ENCODE results near the gene CASKIN2.
"Not testable (repeated sequence)": the region's sequence is repeated elsewhere in the genome, so short reads cannot be mapped to it uniquely, and the experiment has no call there.

The CASKIN2 gene

DNA sequence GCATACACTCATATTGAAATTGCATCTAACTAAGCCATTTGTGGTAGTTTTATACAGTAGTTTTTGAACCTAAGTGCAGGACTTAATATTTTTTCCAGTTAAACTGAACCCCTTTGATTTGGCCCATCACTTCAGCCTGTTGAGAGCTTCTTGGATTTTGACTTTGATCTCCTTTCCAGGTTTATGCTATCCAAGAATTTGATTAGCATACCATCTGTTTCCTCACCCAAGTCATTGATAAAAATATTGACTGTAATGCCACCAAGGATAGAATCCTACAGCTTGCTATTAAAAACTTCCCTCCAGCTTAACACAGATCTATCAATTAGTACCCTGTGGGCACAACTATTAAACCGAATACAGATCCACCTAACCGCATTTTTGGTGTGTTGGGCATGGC is 51.7 kb downstream of the CASKIN2 start:
- DNase-seq = no peak

DNA sequence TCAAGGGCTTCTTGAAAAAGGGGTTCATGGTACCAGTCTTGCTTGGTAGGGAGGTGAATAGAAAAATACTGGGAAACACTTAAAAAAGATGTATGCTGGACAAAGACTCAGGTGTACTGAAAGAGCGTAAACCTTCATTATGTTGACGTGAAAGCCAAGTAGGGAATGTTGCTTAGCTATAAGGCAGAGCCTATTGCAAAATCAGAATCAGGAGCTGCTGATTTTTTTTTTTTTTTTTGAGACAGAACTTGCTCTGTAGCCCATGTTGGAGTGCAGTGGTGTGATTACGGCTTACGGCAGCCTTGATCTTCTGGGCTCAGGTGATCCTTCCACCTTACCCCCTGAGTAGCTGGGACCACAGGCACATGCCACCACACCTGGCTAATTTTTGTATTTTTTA is 55.0 kb downstream of the CASKIN2 start:
- DNase-seq = no peak

DNA sequence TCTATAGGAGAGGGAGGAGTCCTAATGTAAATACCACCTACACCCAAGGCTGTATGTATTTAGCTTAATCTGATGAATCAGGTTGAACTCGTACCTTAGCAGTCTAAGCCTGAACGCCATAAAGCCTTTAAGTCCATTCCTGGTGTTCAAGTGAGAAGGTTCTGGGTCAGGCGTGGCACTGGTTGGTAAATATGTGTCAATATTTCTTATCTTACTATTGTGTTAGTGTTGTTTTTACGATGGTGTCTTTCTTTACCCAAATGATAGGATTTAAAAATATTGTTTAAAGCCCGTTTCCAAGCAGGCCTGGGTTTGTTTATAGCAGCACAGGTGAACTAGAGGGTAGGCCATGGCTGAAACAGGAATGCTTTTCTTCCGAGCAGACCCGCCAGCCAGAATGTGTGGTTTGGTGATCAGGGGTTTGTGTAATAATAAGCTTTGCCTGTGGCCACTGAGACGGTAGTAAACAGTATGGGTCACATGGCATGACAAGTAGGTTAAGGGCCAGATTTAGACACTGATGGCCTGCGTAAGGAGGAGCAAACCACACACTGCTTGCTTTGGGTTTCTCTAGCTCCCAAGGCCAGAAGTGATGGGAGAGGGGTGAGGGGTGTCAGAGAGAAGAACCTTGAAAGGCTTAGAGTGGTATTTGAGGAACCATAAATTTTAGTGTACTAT is 55.6 kb downstream of the CASKIN2 start:
- peak; percentile 37 for DNase-seq

DNA sequence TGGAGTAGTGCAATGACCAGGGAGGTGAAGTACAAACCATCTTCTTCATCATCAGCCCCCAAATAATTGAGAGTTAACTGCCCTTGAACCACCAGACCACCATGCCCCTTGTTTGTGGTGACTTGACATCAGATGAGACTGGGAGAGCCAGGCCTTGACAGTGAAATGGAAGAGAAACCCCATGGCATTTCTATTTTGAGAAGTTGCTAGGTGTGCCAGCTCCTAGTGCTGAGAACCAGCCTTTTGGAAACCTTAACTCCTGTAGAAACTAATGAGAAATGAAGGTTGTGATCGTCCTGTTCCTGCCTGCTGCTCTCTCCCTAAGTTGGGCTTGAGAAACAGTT is 56.1 kb downstream of the CASKIN2 start:
- DNase-seq = no peak

DNA sequence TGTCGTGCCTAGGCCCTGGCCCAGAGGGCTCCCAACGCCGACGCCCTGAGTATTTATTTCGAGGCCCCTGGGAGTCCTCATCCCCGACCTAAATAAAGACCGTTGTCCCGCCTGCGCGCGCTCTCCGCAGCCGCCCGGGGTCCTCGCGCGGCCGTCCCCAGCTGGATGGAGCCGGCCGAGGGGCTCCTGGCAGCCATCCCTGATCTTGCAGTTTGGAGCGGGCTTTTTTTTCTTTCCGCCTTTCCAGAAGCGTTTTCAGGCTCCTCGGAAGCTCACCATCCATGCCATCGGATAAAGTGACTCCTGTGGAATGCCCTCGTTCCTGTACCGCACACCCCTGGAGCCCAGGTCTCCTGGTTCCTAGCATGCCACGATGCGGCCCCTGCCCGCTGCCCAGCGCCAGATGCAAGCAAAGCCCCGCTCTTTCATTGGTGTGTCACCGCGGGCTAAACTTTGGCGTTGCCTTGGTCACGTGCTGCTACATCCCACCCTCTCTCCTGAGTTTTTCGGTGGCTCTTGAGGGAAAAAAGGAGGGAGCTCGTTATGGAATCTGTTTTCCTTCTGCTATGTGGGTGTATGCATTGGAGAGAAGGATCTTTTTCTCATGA is 58.2 kb downstream of the CASKIN2 start:
- peak; percentile 51 for DNase-seq

DNA sequence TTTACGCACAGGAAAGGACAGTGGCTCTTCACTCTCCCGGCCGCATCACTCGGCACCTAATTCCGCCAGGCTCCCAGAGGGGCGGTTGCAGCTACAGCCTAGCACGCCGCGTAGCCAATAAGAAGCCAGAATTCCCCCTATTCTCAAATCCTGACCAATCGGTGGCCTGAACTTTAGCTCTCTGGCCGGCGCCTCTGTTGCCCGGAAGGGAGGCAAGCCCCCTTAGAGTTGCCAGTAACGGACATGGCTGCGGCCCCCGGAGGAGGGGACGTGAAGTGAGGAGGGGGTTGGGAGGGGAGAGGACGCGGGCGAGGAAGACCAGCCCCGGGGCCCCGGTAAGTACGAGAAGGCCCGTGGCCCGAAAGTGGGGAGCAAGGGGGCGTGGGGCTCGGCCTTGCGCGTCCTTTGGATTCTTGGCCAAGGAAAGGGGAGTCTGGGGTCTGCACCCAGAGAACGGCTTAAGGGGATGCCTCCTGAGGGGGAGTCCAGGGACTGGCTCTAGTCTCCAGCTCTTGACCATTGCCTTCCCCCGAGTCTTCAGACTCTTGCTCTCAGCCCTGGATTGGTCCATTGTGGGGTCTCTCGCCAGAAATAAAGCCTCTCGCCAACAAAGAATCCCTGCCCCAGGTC is 58.8 kb downstream of the CASKIN2 start, which contains the start of gene TMEM94:
TSS of gene TMEM94 (plus strand) at position 219 of the 630 bp plus-strand sequence. CDS start 15,271 bp downstream, outside the sequence.
- peak; percentile 99 for DNase-seq

DNA sequence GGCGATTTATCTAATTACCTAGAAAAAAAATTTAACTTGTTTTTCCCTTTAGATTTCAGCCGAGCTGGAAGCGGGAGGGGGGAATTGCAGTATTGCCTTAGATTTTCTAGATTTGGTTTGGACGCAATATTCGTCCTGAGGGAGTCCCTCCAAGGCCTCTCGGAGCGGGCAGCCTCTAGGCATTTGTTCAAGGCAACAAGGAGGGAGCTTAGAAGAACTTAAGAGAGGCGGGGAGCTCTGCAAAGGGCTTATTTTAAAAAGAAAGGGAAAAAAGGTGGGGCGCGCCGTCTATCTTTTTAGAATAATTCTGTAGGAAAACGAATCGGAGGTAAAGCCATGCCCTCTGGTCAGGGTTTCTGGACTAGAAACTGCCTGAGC is 59.3 kb downstream of the CASKIN2 start:
- DNase-seq = no peak

DNA sequence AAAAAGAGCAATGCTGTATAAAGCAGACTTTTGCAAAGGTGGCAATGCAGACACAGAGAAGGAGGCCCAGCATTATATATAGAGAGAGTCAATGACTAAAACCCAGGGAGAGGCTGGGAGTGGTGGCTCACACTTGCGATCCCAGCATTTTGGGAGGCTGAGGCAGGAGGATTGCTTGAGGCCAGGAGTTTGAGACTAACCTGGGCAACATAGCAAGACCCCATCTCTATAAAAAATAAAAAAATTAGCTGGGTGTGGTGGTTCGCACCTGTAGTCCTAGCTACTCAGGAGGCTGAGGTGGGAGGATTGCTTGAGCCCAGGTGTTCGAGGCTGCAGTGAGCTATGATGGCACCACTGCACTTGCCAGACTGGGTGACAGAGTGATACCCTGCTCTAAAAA is 60.7 kb downstream of the CASKIN2 start:
- not testable (repeated sequence) for DNase-seq

DNA sequence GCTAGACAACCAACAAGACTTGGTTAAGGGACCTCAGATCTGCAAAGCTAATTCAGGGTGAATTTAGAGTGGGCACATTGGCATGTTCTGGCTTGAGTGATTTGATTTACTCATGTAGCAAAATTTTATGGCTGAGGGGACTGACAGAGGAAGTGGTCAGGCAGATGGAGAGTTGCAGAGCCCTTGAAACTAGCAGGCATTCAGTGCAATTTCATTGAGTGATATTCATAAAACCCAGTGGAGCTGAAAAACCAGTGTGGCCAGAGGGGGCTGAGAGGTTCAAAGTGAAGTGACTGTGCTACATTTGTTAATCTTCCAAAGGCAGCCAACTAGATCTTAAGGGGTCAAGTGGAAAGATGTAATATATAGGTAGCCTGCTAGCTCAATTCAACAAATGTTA is 61.1 kb downstream of the CASKIN2 start:
- no peak for DNase-seq

DNA sequence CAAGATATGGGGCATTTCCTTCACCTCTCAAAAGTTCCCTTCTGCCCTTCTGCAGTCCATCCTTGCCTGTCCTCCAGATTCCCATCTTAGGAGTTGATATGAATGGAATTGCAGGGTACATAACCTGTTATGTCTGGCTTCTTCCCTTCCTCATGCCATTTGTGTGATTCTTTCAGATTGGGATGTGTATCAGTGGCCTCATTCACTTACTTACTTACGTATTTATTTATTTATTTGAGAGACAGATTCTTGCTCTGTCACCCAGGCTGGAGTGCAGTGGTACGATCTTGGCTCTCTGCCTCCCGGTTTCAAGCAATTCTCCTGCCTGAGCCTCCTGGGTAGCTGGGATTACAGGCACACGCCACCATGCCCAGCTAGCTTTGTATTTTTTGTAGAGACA is 65.1 kb downstream of the CASKIN2 start:
- DNase-seq = no peak
